ENCODE measurements around the gene CRABP1.

CRABP1 gene

GRCh38 chr15:78347586-78348543 is 7.7 kb downstream of the CRABP1 start:
- no peak for DNase-seq

DNA sequence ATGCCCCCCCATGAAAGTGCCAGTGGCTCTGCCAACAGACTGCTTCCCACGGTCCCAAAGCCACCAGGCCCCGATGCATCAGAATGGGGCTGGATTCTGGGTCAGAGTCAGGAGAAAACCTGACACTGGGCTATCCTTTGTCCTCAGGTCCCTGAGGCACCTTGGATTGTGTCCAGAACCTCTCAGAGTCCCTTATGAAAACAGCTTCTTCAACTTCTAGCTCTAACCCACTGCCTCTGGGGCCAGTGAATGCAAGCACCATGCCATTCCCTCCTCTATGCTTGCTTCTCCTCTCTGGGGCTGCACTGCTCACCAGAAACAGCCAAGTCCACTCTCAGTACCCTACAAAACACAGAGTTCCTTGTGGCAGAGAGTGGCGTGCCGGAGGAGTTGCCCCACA is 9.9 kb downstream of the CRABP1 start:
- DNase-seq, result no peak

GRCh38 chr15:78351539-78351938 is 11.4 kb downstream of the CRABP1 start:
- no peak for DNase-seq

DNA sequence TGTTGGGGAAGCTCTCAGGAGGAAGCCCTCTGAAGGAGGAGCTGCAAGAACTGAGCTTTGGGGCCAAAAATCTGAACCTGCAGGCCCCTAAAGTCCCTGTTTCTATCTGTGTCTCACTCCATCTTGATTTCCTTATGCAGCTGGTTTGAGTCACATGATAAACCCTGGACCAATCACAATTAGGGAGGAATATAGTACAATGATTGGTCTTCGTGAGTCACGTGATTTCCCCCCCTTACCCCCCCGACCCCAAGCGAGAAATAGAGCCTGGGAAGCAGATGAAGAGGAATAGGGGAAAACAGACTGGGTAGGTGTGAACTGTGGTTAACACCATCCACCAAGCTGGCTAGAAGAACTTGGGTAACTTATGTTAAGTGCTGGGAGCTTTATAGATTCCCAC is 12.9 kb downstream of the CRABP1 start:
- DNase-seq, result no peak

DNA sequence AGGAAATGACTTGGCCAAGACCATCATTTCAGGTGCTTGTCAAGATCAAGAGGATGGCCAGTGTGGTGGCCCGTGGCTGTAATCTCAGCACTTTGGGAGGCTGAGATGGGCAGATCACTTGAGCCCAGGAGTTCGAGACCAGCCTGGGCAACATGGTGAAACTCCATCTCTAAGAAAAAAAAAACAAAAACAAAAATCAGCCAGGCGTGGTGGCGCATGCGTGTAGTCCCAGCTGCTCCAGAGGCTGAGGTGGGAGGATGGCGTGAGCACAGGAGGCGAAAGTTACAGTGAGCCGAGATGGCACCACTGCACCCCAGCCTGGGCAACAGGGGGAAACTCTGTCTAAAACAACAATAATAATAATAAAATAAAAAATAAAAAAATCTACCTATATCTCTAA is 15.0 kb downstream of the CRABP1 start:
- DNase-seq, result no peak

- DNase-seq, result no peak
These were observed 18.1 kb downstream of the CRABP1 start for GRCh38 chr15:78358102-78358870.

GRCh38 chr15:78359041-78359808 is 19.1 kb downstream of the CRABP1 start:
- no peak for DNase-seq

GRCh38 chr15:78360367-78360801 is 20.2 kb downstream of the CRABP1 start:
- DNase-seq, result peak; percentile 50

GRCh38 chr15:78360958-78361718 is 21.0 kb downstream of the CRABP1 start:
- no peak for DNase-seq

- no peak for DNase-seq
These were observed 21.8 kb downstream of the CRABP1 start for GRCh38 chr15:78361771-78362506.

DNA sequence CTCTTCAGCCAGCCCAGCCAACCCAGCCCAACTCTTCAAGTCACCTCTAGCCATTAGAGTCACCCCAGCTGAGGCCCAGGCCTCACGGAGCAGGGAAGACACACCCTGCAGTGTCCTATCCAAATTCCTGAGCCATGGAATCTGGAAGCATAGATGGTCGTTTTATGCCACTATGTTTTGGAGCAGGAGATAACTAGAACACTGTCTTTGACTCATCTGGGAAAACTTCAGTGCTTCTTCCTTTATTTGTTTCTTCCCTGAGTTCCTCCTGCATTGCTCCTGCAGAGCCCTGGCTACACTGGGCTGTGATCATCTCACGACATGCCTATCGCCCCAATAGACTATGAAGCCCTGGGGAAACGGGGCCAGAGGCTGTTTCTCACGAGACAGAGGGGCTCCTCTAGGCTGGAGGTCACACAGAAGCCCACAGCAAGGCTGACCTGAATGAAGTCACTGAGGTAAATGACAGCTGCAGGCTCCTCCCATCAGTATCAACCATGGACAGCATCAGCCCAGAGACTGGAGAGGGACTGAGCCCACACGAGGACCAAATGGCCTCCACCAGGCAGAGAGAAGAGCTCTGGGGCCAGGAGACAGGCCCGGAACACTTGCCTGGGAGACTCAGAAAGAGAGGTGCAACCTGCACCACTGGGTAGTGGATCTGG is 22.7 kb downstream of the CRABP1 start:
- DNase-seq, result no peak

GRCh38 chr15:78363381-78363734 is 23.2 kb downstream of the CRABP1 start:
- DNase-seq, result no peak

- no peak for DNase-seq
These were observed 24.1 kb downstream of the CRABP1 start for GRCh38 chr15:78364233-78364632.

DNA sequence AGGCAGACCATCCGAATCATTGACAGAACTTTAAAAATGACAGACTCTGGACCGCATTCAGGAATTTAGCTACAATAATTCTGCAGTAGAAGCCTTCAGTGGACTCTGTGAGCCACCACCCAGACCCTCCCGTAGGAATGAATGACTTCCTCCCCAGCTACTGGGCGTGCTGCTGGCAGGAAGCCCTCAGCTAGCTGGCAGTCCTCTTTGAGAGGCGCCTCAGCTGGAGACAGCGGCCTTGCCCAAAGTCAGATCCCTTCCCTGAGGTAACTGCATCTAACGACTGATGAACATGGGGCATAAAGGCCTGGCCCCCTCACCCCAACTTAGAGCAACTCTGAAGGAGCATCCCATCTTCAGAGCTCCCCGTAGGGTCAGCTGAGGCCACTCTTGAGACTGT is 25.8 kb downstream of the CRABP1 start:
- DNase-seq, result no peak

- no peak for DNase-seq
These were observed 26.2 kb downstream of the CRABP1 start for GRCh38 chr15:78366342-78366741.

GRCh38 chr15:78368651-78369050 is 28.5 kb downstream of the CRABP1 start:
- no peak for DNase-seq

- no peak for DNase-seq
These were observed 29.0 kb downstream of the CRABP1 start for GRCh38 chr15:78369161-78369560.

- DNase-seq, result no peak
These were observed 29.9 kb downstream of the CRABP1 start for GRCh38 chr15:78370013-78370412.

- DNase-seq, result no peak
These were observed 32.7 kb downstream of the CRABP1 start for GRCh38 chr15:78372880-78373279.

- no peak for DNase-seq
These were observed 34.6 kb downstream of the CRABP1 start for GRCh38 chr15:78374436-78375393.

Data from NCI-H1092 (cell line).